Body of pancreas (tissue), 4 donors: ENCODE measurements around the gene RAPGEF3. TPM values are rescaled to one million over a fixed set of nuclear protein-coding genes. Genes with fewer than 3 reads are reported as not detected.
A peak's percentile ranks its signal among the peaks of the same experiment; 100 is the strongest.

ENCODE experiments used
- ATAC-seq: fragments of 150-250 bp; one replicate; pipeline ENCODE4 v1.9.1; 2016
- DNase-seq, 4 donors: peaks; one replicate each; pipeline ENCODE4 v3.0.0-alpha.2; 2019
- H3K27ac ChIP-seq, 4 donors: fragments of 200-600 bp; sonication (generic); 1 replicate in 3 of 4; 2 replicates in 1 of 4; pipeline versions ENCODE4 v1.5.1 to v1.6.1; 2016 to 2019; ENCODE audit warnings: mild to moderate bottlenecking in 1 of 4, mixed read lengths in 1 of 4, moderate library complexity in 1 of 4
- H3K27me3 ChIP-seq, 2 donors: fragments of 200-600 bp; sonication (generic); one replicate each; pipeline ENCODE4 v1.6.0; 2016; ENCODE audit warnings: mild to moderate bottlenecking in 1 of 2
- H3K36me3 ChIP-seq, 2 donors: fragments of 200-600 bp; sonication (generic); replicated peaks in 1 of 2; 2 replicates each; pipeline ENCODE4 v1.5.1; 2016; ENCODE audit warnings: low read depth in 2 of 2; ENCODE audit not compliant: insufficient read depth in 1 of 2
- H3K4me1 ChIP-seq: fragments of 200-600 bp; sonication (generic); one replicate; pipeline ENCODE4 v1.6.0; 2016
- H3K4me3 ChIP-seq, 2 donors: fragments of 200-600 bp; sonication (generic); 1 replicate in 1 of 2; 2 replicates in 1 of 2; pipeline ENCODE4 v1.5.1; 2016 to 2019
- H3K9me3 ChIP-seq, 3 donors: fragments of 200-600 bp; sonication (generic); 1 replicate in 2 of 3; 2 replicates in 1 of 3; pipeline ENCODE4 v1.5.1; 2016
- CTCF ChIP-seq, 7 experiments: fragments of 450-650 bp in 4 of 7; fragments of 200-600 bp in 3 of 7; sonication (generic) in 3 of 7; IDR thresholded peaks; one replicate each; pipeline ENCODE4 v1.5.1; 2016 to 2019; ENCODE audit warnings: antibody characterized with exemption in 7 of 7
- POLR2A ChIP-seq, 3 donors: fragments of 450-650 bp; IDR thresholded peaks; one replicate each; pipeline ENCODE4 v1.6.1; 2016; ENCODE audit warnings: antibody characterized with exemption in 3 of 3, mild to moderate bottlenecking in 2 of 3
- WGBS, 2 donors: methylation state at CpG; one replicate each; pipeline ENCODE4 v1.1.5; 2017; 5-methylcytosine and 5-hydroxymethylcytosine counted together
- intact Hi-C: fragments of 100-400 bp; cut with DNase I; formaldehyde crosslinking; loops from one replicate; pipeline ENCODE4 v1.15.1; 2023
- total RNA-seq, 2 donors: library from RNA; depleted of rRNA; stranded (reverse); fragments of >200 nt; gene quantifications; one replicate each; pipeline ENCODE4 v1.1.0, GENCODE V29; 2016

Gene RAPGEF3
- total RNA-seq, 2 donors from 2014 or later = 11.9 to 23.4 TPM

GRCh38 chr12:47742253-47742825, 16.3 kb downstream of the RAPGEF3 start:
- H3K27me3 ChIP-seq = no peaks in the 10 kb centered on the region
- intact Hi-C loops = no loop called here
- peaks cover 21% of the 10 kb centered on the region for H3K4me1 ChIP-seq
- H3K36me3 ChIP-seq = no peaks in the 10 kb centered on the region
- H3K4me3 ChIP-seq = no peak overlapping the region
- no peak overlapping the region for H3K27ac ChIP-seq
- DNase-seq (peak; percentile 52 to 72 (median 62)), ATAC-seq (no peak)
- TF ChIP-seq POLR2A (IDR thresholded peaks at IDR 0.05) (no peak), CTCF (IDR thresholded peaks at IDR 0.05) (peak; percentile 84 to 98 (median 95))
- no peaks in the 10 kb centered on the region for H3K9me3 ChIP-seq
- WGBS, 2 donors = 51 to 57% methylated on average over 7 of the region's 7 CpGs

- H3K4me3 ChIP-seq = no peak overlapping the region
- H3K9me3 ChIP-seq = no peaks in the 10 kb centered on the region
- intact Hi-C loops = no loop called here
- H3K27ac ChIP-seq = no peak overlapping the region
- peaks cover 31% of the 10 kb centered on the region for H3K4me1 ChIP-seq
- 4 to 32% methylated on average over 4 of the region's 4 CpGs for WGBS, 2 donors
- TF ChIP-seq POLR2A (IDR thresholded peaks at IDR 0.05) (no peak), CTCF (IDR thresholded peaks at IDR 0.05) (no peak)
- no peaks in the 10 kb centered on the region for H3K36me3 ChIP-seq
- H3K27me3 ChIP-seq = no peaks in the 10 kb centered on the region
- ATAC-seq (no peak), DNase-seq (peak; percentile 47 to 73 (median 60))
These were observed 17.4 kb downstream of the RAPGEF3 start for GRCh38 chr12:47741340-47741703.

- TF ChIP-seq CTCF (IDR thresholded peaks at IDR 0.05) (no peak), POLR2A (IDR thresholded peaks at IDR 0.05) (no peak)
- H3K36me3 ChIP-seq = no peaks in the 10 kb centered on the region
- no peak overlapping the region for H3K4me3 ChIP-seq
- H3K27ac ChIP-seq = no peak overlapping the region
- WGBS, 2 donors = 64 to 75% methylated on average over 15 to 21 of the region's 21 CpGs
- H3K27me3 ChIP-seq = no peaks in the 10 kb centered on the region
- DNase-seq (no peak), ATAC-seq (no peak)
- intact Hi-C loops = no loop called here
- H3K4me1 ChIP-seq = peaks cover 36% of the 10 kb centered on the region
- no peaks in the 10 kb centered on the region for H3K9me3 ChIP-seq
These were observed 17.9 kb downstream of the RAPGEF3 start for GRCh38 chr12:47740606-47741339.

- H3K27ac ChIP-seq = no peak overlapping the region
These were observed 18.7 kb downstream of the RAPGEF3 start for GRCh38 chr12:47739979-47740378.

More at GRCh38 chr12:47739979-47740378, 18.7 kb downstream of the RAPGEF3 start:
- H3K36me3 ChIP-seq = no peaks in the 10 kb centered on the region
- no peaks in the 10 kb centered on the region for H3K9me3 ChIP-seq
- intact Hi-C loops = no loop called here
- ATAC-seq (no peak), DNase-seq (no peak)
- H3K4me1 ChIP-seq = peaks cover 38% of the 10 kb centered on the region
- H3K27me3 ChIP-seq = no peaks in the 10 kb centered on the region
- TF ChIP-seq POLR2A (IDR thresholded peaks at IDR 0.05) (no peak), CTCF (IDR thresholded peaks at IDR 0.05) (no peak)
- 80 to 85% methylated on average over 12 of the region's 12 CpGs for WGBS, 2 donors
- H3K4me3 ChIP-seq = no peak overlapping the region
